H9 (cell line): ENCODE measurements around the gene BAIAP2. TPM values are rescaled to one million over a fixed set of nuclear protein-coding genes. Genes with fewer than 3 reads are reported as not detected.

ENCODE experiments used
- DNase-seq: peaks from one replicate; pipeline ENCODE4 v3.0.0-alpha.2; 2017
- H2AFZ ChIP-seq: one replicate; pipeline ENCODE4 v1.6.1; 2013; ENCODE audit warnings: mild to moderate bottlenecking, low read length, control low read depth, moderate library complexity
- H2AK5ac ChIP-seq: 2 replicates; pipeline ENCODE4 v1.6.1; 2013; ENCODE audit warnings: low read length, control low read depth, mixed read lengths; ENCODE audit not compliant: insufficient read length
- H2BK120ac ChIP-seq: one replicate; pipeline ENCODE4 v1.6.1; 2013; ENCODE audit warnings: low read depth, mild to moderate bottlenecking, low read length, control low read depth, inconsistent platforms; ENCODE audit not compliant: poor library complexity, severe bottlenecking
- H2BK12ac ChIP-seq: 2 replicates; pipeline ENCODE4 v1.6.1; 2013; ENCODE audit warnings: low read length, control low read depth, mixed read lengths, low read depth; ENCODE audit not compliant: insufficient read length
- H2BK15ac ChIP-seq: 2 replicates; pipeline ENCODE4 v1.6.1; 2013; ENCODE audit warnings: low read depth, low read length, control low read depth
- H2BK20ac ChIP-seq: one replicate; pipeline ENCODE4 v1.6.1; 2013; ENCODE audit warnings: low read depth, mild to moderate bottlenecking, low read length, control low read depth, inconsistent platforms; ENCODE audit not compliant: poor library complexity, severe bottlenecking
- H2BK5ac ChIP-seq: 2 replicates; pipeline ENCODE4 v1.6.1; 2013; ENCODE audit warnings: low read length, control low read depth, mixed read lengths; ENCODE audit not compliant: insufficient read length
- H3K14ac ChIP-seq: 2 replicates; pipeline ENCODE4 v1.6.1; 2013; ENCODE audit warnings: low read length, control low read depth; ENCODE audit not compliant: insufficient read depth
- H3K18ac ChIP-seq: 2 replicates; pipeline ENCODE4 v1.6.1; 2013; ENCODE audit warnings: low read depth, mild to moderate bottlenecking, mixed read lengths, low read length, control low read depth; ENCODE audit not compliant: insufficient read length
- H3K23ac ChIP-seq: 2 replicates; pipeline ENCODE4 v1.6.1; 2013; ENCODE audit warnings: low read length, control low read depth, mixed read lengths, low read depth; ENCODE audit not compliant: insufficient read length
- H3K23me2 ChIP-seq: 2 replicates; pipeline ENCODE4 v1.6.1; 2013; ENCODE audit warnings: low read depth, mild to moderate bottlenecking, mixed read lengths, low read length, control low read depth; ENCODE audit not compliant: insufficient read length, poor library complexity, severe bottlenecking
- H3K27ac ChIP-seq: 2 replicates; pipeline ENCODE4 v1.5.1; 2013; ENCODE audit warnings: low read length, control low read depth, mixed read lengths, low read depth; ENCODE audit not compliant: insufficient read length
- H3K27me3 ChIP-seq: 2 replicates; pipeline ENCODE4 v1.6.1; 2013; ENCODE audit warnings: low read length, control low read depth, inconsistent platforms; ENCODE audit not compliant: insufficient read depth
- H3K4ac ChIP-seq: 2 replicates; pipeline ENCODE4 v1.6.1; 2013; ENCODE audit warnings: low read depth, mild to moderate bottlenecking, control low read depth, inconsistent platforms, low read length, moderate library complexity
- H3K4me1 ChIP-seq: 2 replicates; pipeline ENCODE4 v1.6.1; 2013; ENCODE audit warnings: low read length, control low read depth, inconsistent platforms; ENCODE audit not compliant: insufficient read depth
- H3K4me2 ChIP-seq: 2 replicates; pipeline ENCODE4 v1.6.1; 2013; ENCODE audit warnings: low read length, control low read depth, mixed read lengths; ENCODE audit not compliant: insufficient read length, insufficient read depth
- H3K56ac ChIP-seq: 2 replicates; pipeline ENCODE4 v1.6.1; 2013; ENCODE audit warnings: low read depth, mild to moderate bottlenecking, mixed read lengths, low read length, control low read depth; ENCODE audit not compliant: insufficient read length
- H3K79me1 ChIP-seq: 2 replicates; pipeline ENCODE4 v1.6.1; 2013; ENCODE audit warnings: low read depth, mild to moderate bottlenecking, moderate library complexity, low read length, control low read depth, inconsistent platforms; ENCODE audit not compliant: insufficient read depth, poor library complexity, severe bottlenecking
- H3K79me2 ChIP-seq: 2 replicates; pipeline ENCODE4 v1.6.1; 2013; ENCODE audit warnings: low read length, control low read depth, inconsistent platforms; ENCODE audit not compliant: insufficient read depth
- H3K9ac ChIP-seq: 2 replicates; pipeline ENCODE4 v1.6.1; 2013; ENCODE audit warnings: low read length, control low read depth, mixed read lengths; ENCODE audit not compliant: insufficient read length; ENCODE audit errors: extremely low read depth
- H3K9me3 ChIP-seq: one replicate; pipeline ENCODE4 v1.6.1; 2013; ENCODE audit warnings: low read depth, low read length, inconsistent platforms; ENCODE audit not compliant: control insufficient read depth
- H3T11ph ChIP-seq: one replicate; pipeline ENCODE4 v1.6.1; 2013; ENCODE audit warnings: mild to moderate bottlenecking, low read length, control low read depth, inconsistent platforms
- H4K20me1 ChIP-seq: one replicate; pipeline ENCODE4 v1.6.1; 2013; ENCODE audit not compliant: control insufficient read depth, insufficient read length, insufficient read depth
- H4K5ac ChIP-seq: 2 replicates; pipeline ENCODE4 v1.6.1; 2013; ENCODE audit warnings: low read depth, mild to moderate bottlenecking, mixed read lengths, low read length, control low read depth; ENCODE audit not compliant: insufficient read length
- H4K8ac ChIP-seq: replicated peaks from 2 replicates; pipeline ENCODE4 v1.6.1; 2013; ENCODE audit warnings: low read length, control low read depth, mixed read lengths, low read depth; ENCODE audit not compliant: insufficient read length
- H4K91ac ChIP-seq: 2 replicates; pipeline ENCODE4 v1.6.1; 2013; ENCODE audit warnings: low read depth, mild to moderate bottlenecking, moderate library complexity, mixed read lengths, low read length, control low read depth; ENCODE audit not compliant: insufficient read length
- H3K27ac Mint-ChIP-seq, 3 experiments: 2 replicates in 2 of 3; 3 replicates in 1 of 3; pipeline ENCODE4 v1.8.0; 2020 to 2021; ENCODE audit warnings: mixed read lengths in 3 of 3, mild to moderate bottlenecking in 1 of 3, moderate library complexity in 1 of 3
- H3K27me3 Mint-ChIP-seq: 2 replicates; pipeline ENCODE4 v1.8.0; 2021; ENCODE audit warnings: low read depth, mild to moderate bottlenecking, moderate library complexity, mixed read lengths
- H3K36me3 Mint-ChIP-seq, 3 experiments: 2 replicates in 2 of 3; 3 replicates in 1 of 3; pipeline ENCODE4 v1.8.0; 2020 to 2021; ENCODE audit warnings: low read depth in 3 of 3, mixed read lengths in 3 of 3; ENCODE audit not compliant: insufficient read depth in 1 of 3
- H3K4me1 Mint-ChIP-seq, 2 experiments: 2 replicates each; pipeline ENCODE4 v1.8.0; 2020; ENCODE audit warnings: mixed read lengths in 2 of 2
- H3K4me3 Mint-ChIP-seq, 2 experiments: 2 replicates in 1 of 2; 3 replicates in 1 of 2; pipeline ENCODE4 v1.8.0; 2020 to 2021; ENCODE audit warnings: mild to moderate bottlenecking in 2 of 2, mixed read lengths in 2 of 2, moderate library complexity in 1 of 2
- H3K9me3 Mint-ChIP-seq, 2 experiments: 2 replicates in 1 of 2; 3 replicates in 1 of 2; pipeline ENCODE4 v1.8.0; 2020; ENCODE audit warnings: mild to moderate bottlenecking in 2 of 2, mixed read lengths in 2 of 2, moderate library complexity in 1 of 2
- CTCF ChIP-seq: fragments of 200-600 bp; sonication (generic); conservative IDR thresholded peaks from 3 replicates; pipeline ENCODE4 v1.8.0; 2021; ENCODE audit warnings: antibody characterized with exemption, mild to moderate bottlenecking
- WGBS: extraction: QIAGEN DNeasy Blood & Tissue Kit; methylation state at CpG from one replicate; pipeline ENCODE4 v1.1.7; 2013; ENCODE audit warnings: missing lambda C conversion rate, low lambda C conversion rate, mixed read lengths; ENCODE audit not compliant: insufficient read length; ENCODE audit errors: extremely low coverage; 5-methylcytosine and 5-hydroxymethylcytosine counted together
- total RNA-seq: library from RNA; stranded (reverse); gene quantifications from 2 replicates; pipeline ENCODE4 v1.2.1, GENCODE V29; 2021

Gene BAIAP2
- total RNA-seq, 1 experiment from 2014 or later = 27.8 TPM

GRCh38 chr17:81044764-81045589, 10.0 kb downstream of the BAIAP2 start:
- peak overlapping the region; percentile 33 to 84 (median 49); a peak in 4 of 7 replicates for H3K27ac Mint-ChIP-seq
- Histone ChIP-seq H3K79me1 (no peaks in the 10 kb centered on the region), H3K56ac (no peak overlapping the region), H2BK12ac (no peak overlapping the region), H2AK5ac (no peak overlapping the region), H3K27ac (no peak overlapping the region), H2AFZ (no peak overlapping the region), H3K9me3 (no peaks in the 10 kb centered on the region), H4K91ac (no peak overlapping the region), H2BK120ac (no peak overlapping the region), H3K23ac (no peak overlapping the region), H3K4me1 (no peaks in the 10 kb centered on the region; the same call in 1 of the 2 replicates), H3K18ac (no peak overlapping the region), H2BK20ac (no peak overlapping the region), H4K8ac (no peak overlapping the region), H4K5ac (no peak overlapping the region), H3K4me2 (no peak overlapping the region), H3K14ac (no peak overlapping the region; the same call in 1 of the 2 replicates), H3K79me2 (peaks cover 2% of the 10 kb centered on the region; the same call in 1 of the 2 replicates), H3K9ac (no peak overlapping the region), H3K27me3 (no peaks in the 10 kb centered on the region), H4K20me1 (no peaks in the 10 kb centered on the region), H2BK15ac (no peak overlapping the region), H3T11ph (no peak overlapping the region), H3K4ac (no peak overlapping the region), H2BK5ac (no peak overlapping the region), H3K23me2 (no peaks in the 10 kb centered on the region)
- H3K4me3 Mint-ChIP-seq = no peak overlapping the region
- TF ChIP-seq CTCF = no peak
- no peaks in the 10 kb centered on the region for H3K27me3 Mint-ChIP-seq
- peaks cover 23 to 37% of the 10 kb centered on the region in 2 experiments for H3K4me1 Mint-ChIP-seq
- DNase-seq = no peak
- H3K9me3 Mint-ChIP-seq = no peaks in the 10 kb centered on the region
- no peaks in the 10 kb centered on the region; a peak in 1 of 7 replicates for H3K36me3 Mint-ChIP-seq
- WGBS = no CpG with 5 or more reads among the region's 28 CpGs
